DMS114 treated with DMSO at 0.1 percent for 48 hours (cell line): ENCODE measurements around the gene BANK1.

ENCODE experiments used
- DNase-seq: peaks from one replicate; lab custom pipeline; 2025; ENCODE audit not compliant: unreplicated experiment; lab: John Stamatoyannopoulos, UW

Gene BANK1

GRCh38 chr4:102007959-102008425 is 217.5 kb downstream of the BANK1 start:
- no peak for DNase-seq

- no peak for DNase-seq
Observed at GRCh38 chr4:102008711-102009110, 218.2 kb downstream of the BANK1 start.

- no peak for DNase-seq
Observed at GRCh38 chr4:102022343-102022742, 231.8 kb downstream of the BANK1 start.

- DNase-seq: no peak
Observed at GRCh38 chr4:102027961-102028360, 237.4 kb downstream of the BANK1 start.

- no peak for DNase-seq
Observed at GRCh38 chr4:102031406-102031805, 240.9 kb downstream of the BANK1 start.

- no peak for DNase-seq
Observed at GRCh38 chr4:102036016-102036415, 245.5 kb downstream of the BANK1 start.

- DNase-seq: no peak
Observed at GRCh38 chr4:102036619-102037376, 246.3 kb downstream of the BANK1 start.

GRCh38 chr4:102037566-102037965 is 247.0 kb downstream of the BANK1 start:
- no peak for DNase-seq

GRCh38 chr4:102042871-102043802 is 252.6 kb downstream of the BANK1 start:
- DNase-seq: no peak

GRCh38 chr4:102047616-102048015 is 257.1 kb downstream of the BANK1 start:
- no peak for DNase-seq

GRCh38 chr4:102055805-102056204 is 265.3 kb downstream of the BANK1 start:
- no peak for DNase-seq

GRCh38 chr4:102057122-102057521 is 266.6 kb downstream of the BANK1 start:
- DNase-seq: no peak

GRCh38 chr4:102061133-102061532 is 270.6 kb downstream of the BANK1 start:
- DNase-seq: no peak

GRCh38 chr4:102064747-102065442 is 274.4 kb downstream of the BANK1 start:
- no peak for DNase-seq

GRCh38 chr4:102076622-102077021 is 286.1 kb downstream of the BANK1 start:
- DNase-seq: no peak

GRCh38 chr4:102080184-102080583 is 289.7 kb downstream of the BANK1 start:
- no peak for DNase-seq

- DNase-seq: no peak
Observed at GRCh38 chr4:102089850-102090621, 299.5 kb downstream of the BANK1 start.

GRCh38 chr4:102091656-102092055 is 301.1 kb downstream of the BANK1 start:
- no peak for DNase-seq

GRCh38 chr4:102094481-102094880 is 304.0 kb downstream of the BANK1 start:
- DNase-seq: no peak

GRCh38 chr4:102103368-102103767 is 312.8 kb downstream of the BANK1 start:
- DNase-seq: no peak

- no peak for DNase-seq
Observed at GRCh38 chr4:102104278-102104677, 313.7 kb downstream of the BANK1 start.
